Activated T-helper 1 cell treated with anti-CD3 and anti-CD28 coated beads, Interleukin-12 subunit alpha, Interleukin-12 subunit beta, Interleukin-2, Interleukin-4 antibody, amounts not matched to agents 30 ng/mL and 10 ng/mL and 1 ng/mL, durations not matched to agents 14 hours and 24 hours and 36 hours (primary cell): ENCODE data around the gene MGAT5B. TPM values are rescaled to one million over a fixed set of nuclear protein-coding genes. Genes with fewer than 3 reads are reported as not detected.

Experiments used
- DNase-seq: peaks from one replicate; pipeline ENCODE4 v3.0.0; 2021; ENCODE audit warnings: low spot score
- H3K27ac Mint-ChIP-seq: one replicate; pipeline ENCODE4 v1.8.0; 2021; ENCODE audit warnings: mild to moderate bottlenecking, mixed read lengths
- H3K27me3 Mint-ChIP-seq: one replicate; pipeline ENCODE4 v1.8.0; 2022; ENCODE audit warnings: mild to moderate bottlenecking, moderate library complexity, mixed read lengths; ENCODE audit not compliant: insufficient read depth
- H3K36me3 Mint-ChIP-seq: one replicate; pipeline ENCODE4 v1.8.0; 2021; ENCODE audit warnings: low read depth, mixed read lengths
- H3K4me1 Mint-ChIP-seq: one replicate; pipeline ENCODE4 v1.8.0; 2021; ENCODE audit warnings: low read depth, mixed read lengths
- H3K4me3 Mint-ChIP-seq: one replicate; pipeline ENCODE4 v1.8.0; 2021; ENCODE audit warnings: mild to moderate bottlenecking, moderate library complexity, mixed read lengths
- H3K9me3 Mint-ChIP-seq: one replicate; pipeline ENCODE4 v1.8.0; 2021; ENCODE audit warnings: mixed read lengths
- intact Hi-C: fragments of 100-400 bp; cut with micrococcal nuclease; formaldehyde crosslinking; loops from one replicate; pipeline ENCODE4 v1.15.1; 2024
- total RNA-seq: library from RNA; stranded (reverse); gene quantifications from 2 replicates; pipeline ENCODE4 v1.2.3, GENCODE V29; 2022

Gene MGAT5B
- total RNA-seq, 1 donor from 2014 or later: 1.2 TPM

DNA sequence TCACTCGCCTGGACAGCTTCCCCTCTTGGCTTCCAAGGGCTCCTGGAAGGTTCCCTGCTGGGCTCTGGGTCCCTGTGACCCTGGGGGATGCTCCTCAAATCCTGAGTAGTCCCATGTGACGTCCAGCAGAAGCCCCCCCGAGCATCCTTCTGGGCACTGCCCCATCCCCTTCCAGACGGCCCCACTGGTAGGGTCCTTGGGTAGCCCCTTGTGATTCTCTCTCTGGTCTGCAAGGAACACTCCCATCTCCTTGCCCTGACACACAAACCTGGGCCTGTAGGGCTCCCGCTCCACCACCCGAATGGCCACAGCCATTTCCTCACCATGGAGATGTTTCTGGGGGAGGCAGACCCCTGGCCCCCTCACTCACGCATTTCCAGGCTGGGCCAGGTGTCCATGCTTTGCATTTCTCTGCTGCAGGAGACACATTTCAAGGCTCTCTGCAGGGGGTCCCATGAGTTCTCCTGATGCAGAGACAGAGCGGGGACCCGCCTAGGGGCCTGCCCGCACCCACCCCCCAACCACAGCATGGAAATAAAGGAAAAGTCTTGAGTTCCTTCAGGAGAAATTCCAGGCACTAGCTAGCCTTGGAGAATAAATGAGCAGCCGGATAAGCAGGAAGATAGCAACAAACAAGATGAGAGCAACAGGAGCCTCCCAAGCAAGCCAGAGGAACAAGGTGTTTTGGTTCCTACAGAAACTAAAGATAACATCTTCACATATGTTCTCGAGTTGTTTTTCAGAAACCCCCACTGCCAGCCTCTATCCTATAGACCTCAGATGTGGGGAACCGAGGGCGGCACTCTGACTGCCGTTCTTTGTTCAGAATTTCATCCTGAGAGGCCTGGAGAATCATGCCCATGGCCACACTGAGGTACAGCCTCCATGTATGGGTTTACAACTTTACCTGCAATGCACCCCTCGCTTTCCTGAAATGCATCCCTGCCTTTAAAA, 128.8 kb downstream of the MGAT5B start:
- peak overlapping the region; percentile 96 for H3K27ac Mint-ChIP-seq
- peaks cover 4% of the 10 kb centered on the region for H3K36me3 Mint-ChIP-seq
- peak overlapping the region; percentile 57 for H3K4me3 Mint-ChIP-seq
- no peaks in the 10 kb centered on the region for H3K9me3 Mint-ChIP-seq
- H3K27me3 Mint-ChIP-seq: no peaks in the 10 kb centered on the region
- DNase-seq: peak; percentile 48
- intact Hi-C loops: loop anchor here (2.0 to 5.0 kb wide), 3 partner anchors 14 to 445 kb away; partner anchors contain the start of genes JMJD6 and METTL23
- H3K4me1 Mint-ChIP-seq: peaks cover 52% of the 10 kb centered on the region

DNA sequence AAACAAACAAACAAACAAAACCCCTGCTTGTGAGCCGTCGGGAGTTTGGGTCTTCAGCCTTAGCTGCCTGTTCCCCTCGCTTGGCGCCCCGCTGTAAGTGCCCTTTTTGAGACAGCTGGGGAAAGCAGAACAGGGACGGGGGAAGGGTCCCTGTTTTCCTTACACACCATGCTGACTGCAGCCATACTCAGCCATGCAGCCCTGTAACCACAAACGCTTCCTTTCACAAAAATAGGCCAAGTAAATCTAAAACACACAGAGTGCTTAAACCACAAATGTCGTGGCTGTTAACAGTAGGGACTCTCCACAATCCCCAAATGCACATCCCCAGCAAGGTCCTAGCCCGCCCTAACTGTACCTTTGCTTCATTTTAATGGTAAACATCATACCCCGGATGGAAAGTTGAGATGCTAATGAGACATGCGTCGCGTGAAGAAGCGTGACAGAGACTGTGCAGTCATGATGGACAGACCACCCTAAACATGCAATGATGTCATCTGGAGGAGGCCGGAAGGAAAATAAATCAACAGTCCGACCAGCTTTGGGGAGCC, 129.9 kb downstream of the MGAT5B start:
- Mint-ChIP-seq H3K36me3 (peaks cover 4% of the 10 kb centered on the region), H3K9me3 (no peaks in the 10 kb centered on the region), H3K27me3 (no peaks in the 10 kb centered on the region), H3K4me3 (peak overlapping the region; percentile 57), H3K27ac (peak overlapping the region; percentile 96), H3K4me1 (peaks cover 47% of the 10 kb centered on the region)
- intact Hi-C loops: loop anchor here (1.0 to 5.0 kb wide), 4 partner anchors 15 to 444 kb away; partner anchors contain the start of genes JMJD6 and METTL23
- peak; percentile 73 for DNase-seq

DNA sequence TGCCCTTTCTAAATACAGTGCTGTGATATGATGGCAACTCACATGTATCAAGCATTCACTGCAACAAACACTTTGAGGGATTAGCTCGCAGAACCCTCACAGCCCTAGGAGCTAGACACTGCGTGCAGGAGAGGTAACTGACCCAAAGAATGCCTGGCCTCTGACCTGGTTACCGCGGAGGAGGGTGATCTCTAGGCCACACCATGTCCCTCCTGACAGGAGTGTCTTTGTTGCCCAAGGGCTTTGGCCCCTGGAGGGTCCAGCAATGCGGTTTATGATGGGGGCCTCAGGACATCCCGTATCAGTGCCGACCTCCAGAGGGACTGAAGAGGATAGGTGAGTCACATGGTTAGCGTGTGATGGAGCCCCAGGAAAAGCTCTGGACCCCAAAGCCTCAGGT, 130.6 kb downstream of the MGAT5B start:
- Mint-ChIP-seq H3K27me3 (no peaks in the 10 kb centered on the region), H3K4me1 (peaks cover 42% of the 10 kb centered on the region), H3K36me3 (peaks cover 4% of the 10 kb centered on the region), H3K27ac (peak overlapping the region; percentile 96), H3K4me3 (peak overlapping the region; percentile 57), H3K9me3 (no peaks in the 10 kb centered on the region)
- no peak for DNase-seq
- intact Hi-C loops: loop anchor here (1.0 to 5.0 kb wide), 2 partner anchors 30 to 443 kb away; no protein-coding TSS in a partner anchor

Other genes with a start within 250 kb of the MGAT5B start
- 0.78 and 0.83 TPM in 2 replicates for gene ST6GALNAC1, start 224.6 kb upstream of the MGAT5B start, total RNA-seq
- gene MXRA7, start 157.4 kb upstream of the MGAT5B start, total RNA-seq: 3.8 and 5.1 TPM in 2 replicates
- 80.5 TPM in 2 replicates for gene JMJD6, start 141.8 kb upstream of the MGAT5B start, total RNA-seq
- gene METTL23, start 141.6 kb upstream of the MGAT5B start, total RNA-seq: 35.5 and 38.2 TPM in 2 replicates
- gene SRSF2, start 131.1 kb upstream of the MGAT5B start, total RNA-seq: 535 and 541 TPM in 2 replicates
- gene MFSD11, start 130.3 kb upstream of the MGAT5B start, total RNA-seq: 16.6 and 17.1 TPM in 2 replicates